HepG2 (cell line): ENCODE measurements around the gene TRIM25. TPM values are rescaled to one million over a fixed set of nuclear protein-coding genes. Genes with fewer than 3 reads are reported as not detected.
A peak's percentile ranks its signal among the peaks of the same experiment; 100 is the strongest.

ENCODE experiments used
- CBFB ChIP-seq: sonication (generic); formaldehyde crosslinking; IDR thresholded peaks from 2 replicates; pipeline ENCODE4 v1.4.0; 2020; ENCODE audit warnings: missing genetic modification reagents
- EP300 ChIP-seq, 3 experiments: sonication (generic) in 1 of 3; formaldehyde crosslinking in 1 of 3; IDR thresholded peaks; 2 replicates each; pipeline versions ENCODE4 v1.5.1 to v1.6.1; 2011 to 2020; ENCODE audit warnings: low read depth in 2 of 3, low read length in 2 of 3, borderline replicate concordance in 1 of 3, improper control_type of control experiment in 1 of 3, mild to moderate bottlenecking in 1 of 3, missing genetic modification reagents in 1 of 3, moderate library complexity in 1 of 3
- GATAD2A ChIP-seq: IDR thresholded peaks from 2 replicates; pipeline ENCODE4 v1.6.1; 2016
- IRF9 ChIP-seq: sonication (generic); formaldehyde crosslinking; IDR thresholded peaks from 2 replicates; pipeline ENCODE4 v1.8.0; 2022; ENCODE audit warnings: missing genetic modification reagents, mild to moderate bottlenecking, borderline replicate concordance
- MYC ChIP-seq: sonication (generic); formaldehyde crosslinking; IDR thresholded peaks from 2 replicates; pipeline ENCODE4 v1.9.0; 2021; ENCODE audit warnings: missing genetic modification reagents, borderline replicate concordance
- PHF20 ChIP-seq: sonication (generic); formaldehyde crosslinking; IDR thresholded peaks from 2 replicates; pipeline ENCODE4 v1.5.0; 2020; ENCODE audit warnings: mild to moderate bottlenecking, missing genetic modification reagents
- RBFOX2 ChIP-seq: fragments of 200-400 bp; formaldehyde crosslinking; IDR thresholded peaks from 2 replicates; pipeline ENCODE4 v1.6.1; 2017; ENCODE audit warnings: low read depth, mild to moderate bottlenecking, low read length
- RFX1 ChIP-seq: fragments of 450-650 bp; IDR thresholded peaks from 2 replicates; pipeline ENCODE4 v1.6.1; 2017
- RFX3 ChIP-seq: IDR thresholded peaks from 2 replicates; pipeline ENCODE4 v1.6.1; 2016; ENCODE audit warnings: missing biosample characterization, missing genetic modification reagents
- SATB2 ChIP-seq: sonication (generic); formaldehyde crosslinking; IDR thresholded peaks from 2 replicates; pipeline ENCODE4 v1.5.0; 2020; ENCODE audit warnings: missing genetic modification reagents
- SMARCE1 ChIP-seq: fragments of 450-650 bp; IDR thresholded peaks from 2 replicates; pipeline ENCODE4 v1.6.1; 2017; ENCODE audit warnings: borderline replicate concordance
- SRSF9 ChIP-seq: fragments of 200-400 bp; formaldehyde crosslinking; IDR thresholded peaks from 2 replicates; pipeline ENCODE4 v1.6.1; 2018; ENCODE audit warnings: borderline replicate concordance, mild to moderate bottlenecking, low read depth, low read length; ENCODE audit not compliant: insufficient read depth, poor library complexity, severe bottlenecking
- ZHX2 ChIP-seq, 2 experiments: sonication (generic) in 1 of 2; formaldehyde crosslinking in 1 of 2; IDR thresholded peaks; 2 replicates each; pipeline versions ENCODE4 v1.6.1 to v1.9.0; 2014 to 2022; ENCODE audit warnings: antibody characterized with exemption in 1 of 2, borderline replicate concordance in 1 of 2, inconsistent platforms in 1 of 2, low read depth in 1 of 2, missing genetic modification reagents in 1 of 2
- ZMYM4 ChIP-seq: sonication (generic); formaldehyde crosslinking; IDR thresholded peaks from 2 replicates; pipeline ENCODE4 v1.8.1; 2023; ENCODE audit warnings: mild to moderate bottlenecking, missing genetic modification reagents
- ZNF431 ChIP-seq: sonication (generic); formaldehyde crosslinking; IDR thresholded peaks from 2 replicates; pipeline ENCODE4 v1.9.0; 2022; ENCODE audit warnings: missing genetic modification reagents, low read depth, mild to moderate bottlenecking, borderline replicate concordance
- ZNF614 ChIP-seq: IDR thresholded peaks from 2 replicates; pipeline ENCODE4 v1.6.1; 2018; ENCODE audit warnings: missing biosample characterization, missing genetic modification reagents, inconsistent platforms, borderline replicate concordance
- ZNF761 ChIP-seq: sonication (generic); formaldehyde crosslinking; conservative IDR thresholded peaks from 2 replicates; pipeline ENCODE4 v1.4.0; 2020; ENCODE audit warnings: mild to moderate bottlenecking, missing genetic modification reagents
- polyA plus RNA-seq, 8 experiments: library from polyadenylated mRNA; depleted of rRNA in 3 of 8; stranded (reverse) in 7 of 8; unstranded in 1 of 8; fragments of >200 nt; fragmentation: Illumina TruSeq in 4 of 8; extraction: Trizol in 4 of 8; gene quantifications; 2 replicates each; pipeline versions ENCODE4 v1.2.1 to v1.2.3, GENCODE V29; 2011 to 2016; ENCODE audit warnings: low read depth in 4 of 8, missing spikeins in 1 of 8, mixed read lengths in 1 of 8; ENCODE audit not compliant: insufficient read depth in 1 of 8
- total RNA-seq, 5 experiments: library from RNA; depleted of rRNA; stranded (reverse); fragments of >200 nt; fragmentation: Illumina TruSeq; extraction: Trizol; gene quantifications; 2 replicates each; pipeline ENCODE4 v1.2.3, GENCODE V29; 2016; ENCODE audit warnings: low read depth in 1 of 5

Gene TRIM25
- total and polyA plus RNA-seq, 2 of the 13 experiments (the other 11 are each of a cell fraction or from before 2014, with no cell fraction given), result 30.8 to 42.2 TPM

- TF ChIP-seq ZNF614 (CRISPR knock-in tag), result no peak
- TF ChIP-seq CBFB (CRISPR knock-in tag), result no peak
- TF ChIP-seq ZNF431 (CRISPR knock-in tag), result no peak
- no peak for TF ChIP-seq ZMYM4
- TF ChIP-seq ZNF761 (CRISPR knock-in tag), result no peak
- TF ChIP-seq PHF20, result no peak
- 0 out of 2 replicates have a peak, but pooled peaks have one; percentile 31 for TF ChIP-seq RFX3 (CRISPR knock-in tag)
- no peak for TF ChIP-seq EP300 (IDR thresholded peaks at IDR 0.05; ENCODE audit: low read depth in 2 of 2, low read length in 2 of 2)
- no peak for TF ChIP-seq EP300 (CRISPR knock-in tag; IDR thresholded peaks at IDR 0.05; ENCODE audit: borderline replicate concordance)
- TF ChIP-seq SMARCE1, result no peak
- no peak for TF ChIP-seq SRSF9
- TF ChIP-seq IRF9, result no peak
- no peak for TF ChIP-seq GATAD2A (CRISPR knock-in tag)
- TF ChIP-seq ZHX2 (IDR thresholded peaks at IDR 0.05; ENCODE audit: low read depth), result no peak
- no peak for TF ChIP-seq ZHX2 (CRISPR knock-in tag; IDR thresholded peaks at IDR 0.05; ENCODE audit: borderline replicate concordance)
- TF ChIP-seq RFX1, result peak; percentile 31; the same call in 1 of the 2 replicates
- no peak for TF ChIP-seq MYC (CRISPR knock-in tag)
- TF ChIP-seq RBFOX2, result 0 out of 2 replicates have a peak, but pooled peaks have one; percentile 21
- no peak for TF ChIP-seq SATB2 (CRISPR knock-in tag)
- TF ChIP-seq, all 625 proteins: peak for 4
Measured at GRCh38 chr17:56898874-56899273, 15.0 kb downstream of the TRIM25 start (continued).
